ENCODE data around the gene PRDX1.
"Not testable (repeated sequence)": the region's sequence is repeated elsewhere in the genome, so short reads cannot be mapped to it uniquely, and the experiment has no call there.

PRDX1 gene

GRCh38 chr1:45536886-45537285 lies 15.2 kb upstream of the PRDX1 start:
- no peak for DNase-seq (ENCODE audit: extremely low read depth in 1 of 2, low read depth in 1 of 2)

DNA sequence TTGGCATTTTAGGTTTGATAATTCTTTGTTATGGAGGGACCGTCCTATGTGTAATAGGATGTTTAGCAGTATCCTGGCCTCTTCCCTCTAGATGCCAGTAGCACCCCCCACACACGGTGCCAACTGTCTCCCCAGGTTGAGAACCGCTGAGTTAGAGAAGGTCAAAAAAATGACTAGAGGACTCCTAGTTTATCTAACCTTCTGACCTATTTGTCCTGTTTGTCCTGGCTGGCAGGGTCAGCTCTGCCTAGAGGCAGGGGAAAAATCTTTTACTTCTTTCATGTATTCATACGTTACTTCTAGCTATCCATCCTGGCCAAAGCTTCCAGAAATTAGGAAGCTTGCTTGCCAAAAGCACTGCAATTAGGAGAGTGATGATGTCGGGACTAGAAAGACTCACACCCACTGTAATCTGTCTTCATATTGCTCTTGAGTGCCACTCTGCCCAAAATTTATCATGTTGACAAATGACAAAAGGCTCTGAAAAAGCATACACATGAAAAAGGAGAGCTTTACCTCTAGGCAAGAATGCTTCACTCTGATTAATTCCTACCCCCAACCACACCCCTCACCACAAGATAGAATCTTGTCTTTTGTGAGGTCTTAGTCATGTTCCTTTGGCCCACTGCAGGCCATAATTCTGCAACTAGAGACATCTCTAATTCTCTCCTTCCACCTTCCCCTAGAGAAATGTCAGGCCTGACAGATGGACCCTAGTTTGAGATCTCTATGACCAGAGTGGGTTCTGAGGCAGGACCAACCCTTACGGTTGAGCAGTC lies 14.5 kb upstream of the PRDX1 start:
- DNase-seq (ENCODE audit: extremely low read depth in 1 of 2, low read depth in 1 of 2): no peak

DNA sequence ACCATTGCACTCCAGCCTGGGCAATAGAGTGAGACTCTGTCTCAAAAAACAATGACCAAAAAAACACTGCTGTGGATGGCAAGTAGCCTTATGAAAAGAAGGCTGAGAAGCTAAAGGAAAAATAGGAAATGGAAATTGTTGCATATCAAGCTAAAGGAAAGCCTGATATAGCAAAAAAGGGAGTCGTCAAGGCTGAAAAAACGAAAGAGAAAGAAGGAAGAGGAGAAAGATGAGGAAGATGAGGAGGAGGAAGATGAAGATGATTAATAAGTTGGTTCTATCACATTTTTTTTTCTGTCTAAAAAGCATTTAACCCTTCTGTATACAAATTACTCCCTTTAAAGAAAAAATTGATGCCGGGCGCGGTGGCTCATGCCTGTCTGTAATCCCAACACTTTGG lies 10.2 kb upstream of the PRDX1 start:
- no peak for DNase-seq (ENCODE audit: extremely low read depth in 1 of 2, low read depth in 1 of 2)

DNA sequence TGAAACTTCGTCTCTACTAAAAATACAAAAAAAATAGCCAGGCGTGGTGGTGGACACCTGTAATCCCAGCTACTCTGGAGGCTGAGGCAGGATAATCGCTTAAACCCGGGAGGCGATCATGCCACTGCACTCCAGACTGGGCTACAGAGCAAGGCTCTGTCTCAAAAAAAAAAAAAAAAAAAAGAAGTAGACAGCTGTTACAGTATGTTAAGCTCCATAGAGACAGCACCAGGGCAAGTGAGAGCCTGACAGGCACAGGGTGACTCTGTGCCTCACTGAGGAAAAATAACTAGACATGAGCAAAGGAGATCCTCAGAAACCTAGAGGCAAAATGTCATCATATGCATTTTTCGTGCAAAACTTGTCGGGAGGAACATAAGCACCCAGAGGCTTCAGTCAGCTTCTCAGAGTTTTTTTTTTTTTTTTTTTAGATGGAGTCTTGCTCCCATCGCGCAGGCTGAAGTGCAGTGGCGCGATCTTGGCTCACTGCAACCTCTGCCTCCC lies 9.0 kb upstream of the PRDX1 start:
- no peak for DNase-seq (ENCODE audit: extremely low read depth in 1 of 2, low read depth in 1 of 2)

- no peak for DNase-seq (ENCODE audit: extremely low read depth in 1 of 2, low read depth in 1 of 2)
Measured at GRCh38 chr1:45526135-45526644, 4.5 kb upstream of the PRDX1 start.

- not testable (repeated sequence) for DNase-seq (ENCODE audit: extremely low read depth in 1 of 2, low read depth in 1 of 2)
Measured at GRCh38 chr1:45523975-45524374, 2.3 kb upstream of the PRDX1 start.

- DNase-seq (ENCODE audit: extremely low read depth in 1 of 2, low read depth in 1 of 2): not testable (repeated sequence)
Measured at GRCh38 chr1:45523516-45523915, 1.8 kb upstream of the PRDX1 start.

DNA sequence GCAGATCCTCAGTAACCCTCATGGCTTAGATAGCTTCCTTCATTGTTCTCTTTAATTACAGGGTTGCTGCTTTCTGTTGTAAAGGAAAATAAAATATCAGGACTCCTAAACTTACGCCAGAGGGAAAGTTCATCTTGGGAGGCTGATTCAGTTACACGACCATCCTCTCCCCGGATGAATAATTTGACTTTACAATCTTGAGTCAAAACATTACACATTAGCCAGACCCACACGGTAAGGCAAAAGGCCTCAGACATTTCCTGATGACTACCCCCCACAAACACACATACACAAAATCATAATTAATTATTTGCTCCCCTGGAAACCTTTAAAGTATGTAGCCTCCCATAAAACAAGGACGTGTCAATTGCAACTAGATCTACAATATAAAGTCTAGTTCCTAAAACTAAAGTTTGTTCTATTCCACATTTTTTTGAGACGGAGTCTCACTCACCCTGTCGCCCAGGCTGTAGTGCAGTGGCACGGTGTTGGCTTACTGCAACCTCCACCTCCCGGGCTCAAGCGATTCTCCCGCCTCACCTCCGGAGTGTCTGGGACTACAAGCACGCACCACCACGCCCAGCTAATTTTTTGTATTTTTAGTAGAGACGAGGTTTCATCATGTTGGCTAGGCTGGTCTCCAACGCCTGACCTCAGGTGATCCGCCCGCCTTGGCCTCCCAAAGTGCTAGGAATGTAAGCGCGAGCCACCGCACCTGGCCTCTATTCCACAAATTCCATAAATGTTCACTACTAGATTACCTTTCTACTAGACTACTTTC lies 830 bp upstream of the PRDX1 start:
- DNase-seq (ENCODE audit: extremely low read depth in 1 of 2, low read depth in 1 of 2): no peak

DNA sequence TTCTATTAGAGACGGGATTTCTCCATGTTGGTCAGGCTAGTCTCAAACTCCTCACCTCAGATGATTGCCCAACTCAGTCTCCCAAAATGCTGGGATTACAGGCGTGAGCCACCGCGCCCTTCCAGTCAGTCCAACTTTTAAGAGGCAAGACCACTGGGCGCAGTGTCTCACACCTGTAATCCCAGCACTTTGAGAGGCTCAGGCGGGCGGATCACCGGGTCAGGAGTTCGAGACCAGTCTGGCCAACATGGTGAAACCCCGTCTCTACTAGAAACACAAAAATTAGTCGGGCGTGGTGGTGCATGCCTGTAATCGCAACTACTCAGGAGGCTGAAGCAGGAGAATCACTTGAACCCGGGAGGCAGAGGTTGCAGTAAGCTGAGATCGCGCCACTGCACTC lies 1.9 kb downstream of the PRDX1 start:
- DNase-seq (ENCODE audit: extremely low read depth in 1 of 2, low read depth in 1 of 2): not testable (repeated sequence)

DNA sequence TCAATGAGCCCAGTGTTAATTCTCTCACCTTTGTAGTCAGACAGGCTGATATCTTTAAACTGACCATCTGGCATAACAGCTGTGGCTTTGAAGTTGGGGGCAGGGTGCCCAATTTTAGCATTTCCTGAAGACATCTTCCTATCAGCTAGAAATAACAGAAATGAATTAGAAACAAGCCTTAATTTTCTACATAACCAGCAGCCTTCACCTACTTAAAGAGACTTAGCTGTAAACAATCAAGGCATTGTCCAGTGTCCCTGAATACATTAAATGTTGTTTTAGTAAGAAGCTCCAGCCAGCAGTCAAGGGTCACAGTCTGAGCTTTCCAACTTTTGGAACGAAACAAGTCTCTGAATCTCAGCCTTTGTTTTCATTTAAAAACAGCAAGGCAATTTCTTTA lies 2.8 kb downstream of the PRDX1 start:
- no peak for DNase-seq (ENCODE audit: extremely low read depth in 1 of 2, low read depth in 1 of 2)

GRCh38 chr1:45518366-45518765 lies 3.3 kb downstream of the PRDX1 start:
- DNase-seq (ENCODE audit: extremely low read depth in 1 of 2, low read depth in 1 of 2): not testable (repeated sequence)

DNA sequence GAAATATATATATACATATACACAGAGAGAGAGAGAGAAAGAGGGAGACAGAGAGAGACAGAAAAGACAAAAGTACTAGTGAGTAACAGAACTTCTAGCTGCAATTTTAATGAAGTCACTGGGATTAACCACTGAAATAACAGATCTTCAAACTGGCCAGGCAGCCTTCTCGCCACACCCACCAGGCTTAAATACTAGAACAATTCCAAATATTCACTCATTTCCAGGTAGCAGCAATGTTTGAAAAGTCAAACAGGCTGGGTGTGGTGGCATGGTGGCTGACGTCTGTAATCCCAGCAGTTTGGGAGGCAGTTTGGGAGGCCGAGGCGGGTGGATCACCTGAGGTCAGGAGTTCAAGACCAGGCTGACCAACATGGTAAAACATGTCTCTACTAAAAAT lies 5.2 kb downstream of the PRDX1 start:
- no peak for DNase-seq (ENCODE audit: extremely low read depth in 1 of 2, low read depth in 1 of 2)

DNA sequence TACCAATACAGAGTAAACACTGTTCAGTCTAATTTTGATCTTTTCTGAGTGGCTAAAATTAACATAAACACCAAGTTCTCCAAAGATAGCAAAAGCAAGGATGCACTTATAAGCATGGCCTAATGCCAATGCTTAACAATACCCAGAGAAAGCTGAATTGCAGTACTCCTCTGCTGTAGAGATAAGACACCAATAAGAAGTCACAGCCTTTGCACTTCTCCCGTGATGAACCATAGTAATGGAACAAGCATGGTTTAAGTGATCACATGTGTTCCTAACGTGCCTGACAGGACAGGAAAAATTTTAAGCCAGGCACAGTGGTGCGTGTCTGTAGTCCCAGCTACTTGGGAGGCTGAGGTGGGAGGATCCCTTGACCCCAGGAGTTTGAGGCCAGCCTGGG lies 5.6 kb downstream of the PRDX1 start:
- DNase-seq (ENCODE audit: extremely low read depth in 1 of 2, low read depth in 1 of 2): no peak

GRCh38 chr1:45513532-45514260 lies 8.0 kb downstream of the PRDX1 start:
- not testable (repeated sequence) for DNase-seq (ENCODE audit: extremely low read depth in 1 of 2, low read depth in 1 of 2)

DNA sequence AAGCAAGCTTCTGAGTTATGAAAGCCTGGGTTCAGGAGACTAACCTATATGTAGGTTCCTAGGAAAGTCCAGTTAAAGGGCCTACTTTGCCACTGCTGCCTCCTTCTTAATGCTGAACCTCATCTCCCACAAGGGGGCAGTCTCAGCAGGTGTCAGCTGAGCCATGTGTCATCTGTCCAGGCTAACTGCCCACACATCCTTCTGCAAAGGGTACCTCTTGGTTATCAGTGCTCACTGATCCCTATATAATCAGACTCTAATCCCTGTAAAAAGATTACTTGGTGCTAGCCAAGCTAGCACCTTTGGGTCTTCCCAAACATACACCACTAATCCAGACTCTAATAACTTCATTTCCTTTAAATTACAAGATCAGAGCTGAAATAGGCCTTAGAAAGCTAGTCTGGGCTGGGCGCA lies 9.0 kb downstream of the PRDX1 start:
- peak in 1 of 2 donors; percentile 24 for DNase-seq (ENCODE audit: extremely low read depth in 1 of 2, low read depth in 1 of 2)

GRCh38 chr1:45510972-45511527 lies 10.6 kb downstream of the PRDX1 start:
- DNase-seq (ENCODE audit: extremely low read depth in 1 of 2, low read depth in 1 of 2): no peak

- no peak for DNase-seq (ENCODE audit: extremely low read depth in 1 of 2, low read depth in 1 of 2)
Measured at GRCh38 chr1:45510036-45510971, 11.4 kb downstream of the PRDX1 start.

GRCh38 chr1:45508295-45509151 lies 13.2 kb downstream of the PRDX1 start:
- DNase-seq (ENCODE audit: extremely low read depth in 1 of 2, low read depth in 1 of 2): no peak

DNA sequence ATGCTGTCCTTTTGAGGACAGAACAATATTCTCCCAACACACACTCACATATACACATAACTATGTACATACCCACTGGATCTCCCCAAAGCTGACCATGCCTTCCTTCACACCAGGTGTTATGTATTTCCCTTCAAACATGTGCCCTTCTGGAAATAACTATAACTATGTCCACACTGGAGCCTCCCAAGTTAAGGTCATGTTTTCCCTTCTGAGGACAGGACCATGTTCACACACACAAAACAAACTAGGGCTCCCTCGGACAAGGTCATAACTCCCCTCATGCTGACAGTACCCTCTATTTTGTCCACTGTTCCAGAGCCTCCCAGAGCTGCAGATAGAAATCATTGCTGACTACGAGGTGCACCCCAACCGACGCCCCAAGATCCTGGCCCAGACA lies 13.8 kb downstream of the PRDX1 start:
- no peak for DNase-seq (ENCODE audit: extremely low read depth in 1 of 2, low read depth in 1 of 2)
